GM12878 (cell line): ENCODE data around the gene TMEM272. TPM values are rescaled to one million over a fixed set of nuclear protein-coding genes. Genes with fewer than 3 reads are reported as not detected.

Source experiments
- BCL11A ChIP-seq: IDR thresholded peaks from 2 replicates; pipeline ENCODE4 v1.6.1; 2011; ENCODE audit warnings: low read depth, low read length
- IRF5 ChIP-seq: fragments of 450-650 bp; IDR thresholded peaks from 2 replicates; pipeline ENCODE4 v1.6.1; 2017; ENCODE audit warnings: borderline replicate concordance
- KDM1A ChIP-seq: fragments of 200-600 bp; sonication (generic); IDR thresholded peaks from 2 replicates; pipeline ENCODE4 v1.6.1; 2016; ENCODE audit warnings: borderline replicate concordance
- PAX8 ChIP-seq: fragments of 450-650 bp; IDR thresholded peaks from 2 replicates; pipeline ENCODE4 v1.6.1; 2017; ENCODE audit warnings: mild to moderate bottlenecking, moderate library complexity
- RCOR1 ChIP-seq: conservative IDR thresholded peaks from 2 replicates; pipeline ENCODE4 v1.6.1; 2012; ENCODE audit warnings: low read depth, low read length, improper control_type of control experiment
- USF1 ChIP-seq: IDR thresholded peaks from 2 replicates; pipeline ENCODE4 v1.6.1; 2011; ENCODE audit warnings: borderline replicate concordance, low read depth, mild to moderate bottlenecking, moderate library complexity, mixed read lengths, low read length; ENCODE audit not compliant: insufficient read depth; ENCODE audit errors: extremely low read length
- ZNF274 ChIP-seq: IDR thresholded peaks from one replicate; pipeline ENCODE4 v1.8.0; 2011; ENCODE audit not compliant: insufficient read length, insufficient read depth
- ZNF592 ChIP-seq: fragments of 450-650 bp; IDR thresholded peaks from 2 replicates; pipeline ENCODE4 v1.6.1; 2017; ENCODE audit warnings: mild to moderate bottlenecking, moderate library complexity
- polyA plus RNA-seq, 11 experiments: library from polyadenylated mRNA; depleted of rRNA in 4 of 11; unstranded in 6 of 11; stranded (reverse) in 5 of 11; fragments of >200 nt; fragmentation: Nextera tagmentation in 4 of 11; fragmentation: Illumina TruSeq in 1 of 11; extraction: Ambion mirVana in 4 of 11; extraction: Trizol in 1 of 11; gene quantifications; 1 replicate in 1 of 11; 2 replicates in 10 of 11; pipeline versions ENCODE4 v1.2.1 to v1.2.3, GENCODE V29; 2011 to 2016; ENCODE audit warnings: inconsistent platforms in 2 of 11, missing spikeins in 2 of 11, low read depth in 1 of 11
- total RNA-seq, 4 experiments: library from RNA; depleted of rRNA in 3 of 4; stranded (reverse); fragments of >200 nt in 3 of 4; fragmentation: Illumina TruSeq in 1 of 4; extraction: Trizol in 1 of 4; gene quantifications; 2 replicates each; pipeline versions ENCODE4 v1.2.1 to v1.2.3, GENCODE V29; 2013 to 2021

TMEM272 gene
- total and polyA plus RNA-seq, 10 of the 15 experiments (the other 5 are each of a cell fraction or from before 2014, with no cell fraction given) = 0.01 to 0.04 TPM; not detected in 8

- no peak for TF ChIP-seq ZNF592
- no peak for TF ChIP-seq BCL11A
- no peak for TF ChIP-seq IRF5
- no peak for TF ChIP-seq ZNF274
- TF ChIP-seq RCOR1 = no peak
- no peak for TF ChIP-seq KDM1A
- TF ChIP-seq PAX8 = no peak
- TF ChIP-seq USF1 = no peak
Observed at GRCh38 chr13:51826606-51827005, 18.4 kb downstream of the TMEM272 start (continued).
